Adipose tissue (tissue), 3 donors: ENCODE results near the gene PEPD. TPM values are rescaled to one million over a fixed set of nuclear protein-coding genes. Genes with fewer than 3 reads are reported as not detected.

Experiments
- H3K27ac ChIP-seq: one replicate; pipeline ENCODE4 v1.5.1; 2013; ENCODE audit warnings: low read depth, low read length
- WGBS, 3 donors: extraction: QIAGEN DNeasy Blood & Tissue Kit; methylation state at CpG; one replicate each; pipeline ENCODE4 v1.1.7; 2013; 5-methylcytosine and 5-hydroxymethylcytosine counted together
- polyA plus RNA-seq, 3 donors: library from polyadenylated mRNA; stranded (reverse); fragments of 200-250 nt; gene quantifications; one replicate each; pipeline ENCODE4 v1.2.3, GENCODE V29; 2013
- donor health status: healthy with polysubstance abuse.
- donor health status: Bipolar disorder and iron deficiency.
- donor health status: healthy.

PEPD gene
- polyA plus RNA-seq, 3 donors = 23.5 to 129 (median 79.8) TPM

DNA sequence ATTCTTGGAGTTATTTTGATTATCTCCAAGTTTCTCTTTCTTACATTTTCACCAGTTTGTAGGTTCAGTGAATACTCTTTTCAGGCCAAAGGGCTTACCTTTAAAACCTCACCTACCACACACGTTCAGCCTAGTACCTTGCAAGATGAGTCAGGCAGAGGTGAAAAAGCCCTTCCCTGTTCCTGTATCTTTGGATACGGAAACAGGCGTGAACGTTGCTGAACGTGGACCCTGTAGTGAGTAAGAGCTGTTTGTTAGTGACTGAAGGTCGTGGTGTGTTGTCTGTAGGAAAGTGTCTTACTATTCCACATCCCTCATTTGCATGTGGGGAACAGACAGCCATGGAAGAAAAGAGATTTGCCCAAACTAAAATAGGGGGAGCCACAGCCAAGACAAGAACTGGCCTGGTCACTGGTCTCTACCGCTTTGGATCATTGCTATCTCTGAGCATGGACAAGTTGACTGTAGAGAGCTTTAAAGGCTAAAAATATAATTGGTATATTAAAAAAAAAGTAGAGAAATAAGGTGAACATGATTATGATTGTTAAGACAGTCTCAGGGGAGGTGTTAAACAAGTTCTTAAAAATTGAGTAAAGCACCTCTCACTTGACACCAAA, 144.5 kb downstream of the PEPD start:
- H3K27ac ChIP-seq = no peak overlapping the region

DNA sequence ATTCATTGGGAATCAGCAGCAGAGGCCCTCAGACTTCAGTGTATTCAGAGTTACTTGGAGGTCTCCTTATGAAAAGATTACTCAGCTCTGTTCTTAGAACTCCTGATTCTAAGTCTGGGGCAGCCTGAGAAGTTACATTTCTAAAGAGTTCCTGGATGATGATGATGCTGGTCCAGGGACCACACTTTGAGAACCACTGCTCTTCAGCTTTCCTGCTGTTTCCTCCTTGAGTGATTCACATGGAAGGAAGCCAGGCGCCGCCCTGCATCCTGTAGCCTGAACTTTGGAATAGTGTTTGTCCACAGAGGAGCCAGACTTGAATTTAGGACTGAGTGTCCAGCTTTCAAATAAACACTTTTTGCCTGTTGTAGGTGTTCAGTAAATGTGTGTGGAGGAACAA, 145.2 kb downstream of the PEPD start:
- WGBS, 3 donors = 42 to 75% (median 71%) methylated on average over 2 of the region's 2 CpGs
- H3K27ac ChIP-seq = no peak overlapping the region

More for the DNA sequence above, 144.5 kb downstream of the PEPD start:
- 61 to 76% (median 63%) methylated on average over 7 of the region's 7 CpGs for WGBS, 3 donors

DNA sequence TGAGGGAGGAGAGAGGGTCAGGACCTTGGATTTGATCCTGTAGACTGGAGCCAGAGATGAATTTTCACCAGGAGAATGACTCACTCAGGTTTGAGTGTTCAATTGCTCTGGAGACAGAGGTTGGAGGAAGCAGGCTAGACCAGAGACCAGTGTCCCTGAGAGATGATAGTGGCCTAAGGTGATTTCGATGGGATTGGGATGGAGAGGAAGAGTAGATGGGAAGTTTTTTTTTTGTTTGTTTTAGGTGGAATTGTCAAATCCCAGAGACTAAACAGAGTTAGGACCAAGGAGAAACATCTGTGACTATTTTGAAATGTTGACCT, 145.8 kb downstream of the PEPD start:
- H3K27ac ChIP-seq = no peak overlapping the region

DNA sequence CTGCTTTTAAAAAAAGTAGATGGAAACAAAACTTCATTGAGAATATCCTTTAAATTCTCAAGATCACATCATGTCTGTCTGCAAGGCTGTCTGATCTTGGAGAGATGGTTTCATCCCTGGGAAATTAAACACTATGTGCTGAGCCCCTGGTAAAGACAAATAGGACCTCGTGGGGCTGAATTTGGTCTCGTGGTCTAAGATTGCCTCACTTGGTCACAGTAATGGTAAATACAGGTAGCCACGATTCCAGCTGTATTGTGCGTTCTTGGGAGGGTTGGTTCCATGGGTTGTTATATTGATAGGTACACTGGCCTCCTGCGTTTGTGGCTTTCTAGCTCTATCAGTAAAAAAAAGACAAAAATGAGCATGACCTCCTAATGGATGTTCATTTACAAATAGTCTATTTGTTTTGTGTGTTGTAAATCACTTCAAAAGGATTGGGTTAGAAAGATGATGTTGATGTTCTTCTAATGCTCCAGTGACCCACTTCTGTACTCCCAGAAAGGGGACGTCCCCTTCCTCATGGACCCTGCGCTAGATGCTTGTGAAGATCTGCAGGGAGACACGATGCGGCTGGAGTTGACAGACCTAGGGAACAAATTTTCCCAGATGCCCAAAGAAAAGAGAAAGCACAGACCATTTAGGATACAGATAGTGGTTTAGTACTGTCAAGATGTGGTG, 146.3 kb downstream of the PEPD start:
- WGBS, 3 donors = 57 to 63% (median 57%) methylated on average over 9 of the region's 9 CpGs

More for the DNA sequence above, 145.8 kb downstream of the PEPD start:
- 71 to 76% (median 73%) methylated on average over 1 of the region's 1 CpG for WGBS, 3 donors

DNA sequence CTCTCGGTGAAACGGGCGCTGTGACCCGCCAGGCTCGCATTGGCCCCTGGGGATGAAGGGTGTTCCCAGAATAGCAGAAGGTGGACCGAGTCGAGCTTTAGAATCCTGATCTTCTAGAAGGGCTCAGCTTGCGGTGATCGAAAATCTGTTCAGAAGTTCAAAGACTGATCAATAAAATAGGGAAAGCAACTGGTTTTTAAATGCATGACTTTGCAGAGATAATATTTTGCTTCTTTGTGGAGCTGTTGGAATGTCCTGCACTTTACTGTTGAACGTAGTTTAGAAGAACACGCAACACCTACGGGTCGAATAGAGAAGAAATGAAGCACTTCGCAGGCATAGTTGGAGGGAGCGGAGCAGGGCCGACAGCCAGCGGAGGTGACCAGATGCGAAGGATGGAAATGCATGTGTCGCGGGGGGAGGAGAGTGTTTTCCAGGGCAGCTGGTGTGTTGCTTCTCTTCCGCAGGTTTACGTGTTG, 147.3 kb downstream of the PEPD start:
- 2 to 4% (median 3%) methylated on average over 22 of the region's 22 CpGs for WGBS, 3 donors
- no peak overlapping the region for H3K27ac ChIP-seq

More for the DNA sequence above, 146.3 kb downstream of the PEPD start:
- H3K27ac ChIP-seq = no peak overlapping the region

DNA sequence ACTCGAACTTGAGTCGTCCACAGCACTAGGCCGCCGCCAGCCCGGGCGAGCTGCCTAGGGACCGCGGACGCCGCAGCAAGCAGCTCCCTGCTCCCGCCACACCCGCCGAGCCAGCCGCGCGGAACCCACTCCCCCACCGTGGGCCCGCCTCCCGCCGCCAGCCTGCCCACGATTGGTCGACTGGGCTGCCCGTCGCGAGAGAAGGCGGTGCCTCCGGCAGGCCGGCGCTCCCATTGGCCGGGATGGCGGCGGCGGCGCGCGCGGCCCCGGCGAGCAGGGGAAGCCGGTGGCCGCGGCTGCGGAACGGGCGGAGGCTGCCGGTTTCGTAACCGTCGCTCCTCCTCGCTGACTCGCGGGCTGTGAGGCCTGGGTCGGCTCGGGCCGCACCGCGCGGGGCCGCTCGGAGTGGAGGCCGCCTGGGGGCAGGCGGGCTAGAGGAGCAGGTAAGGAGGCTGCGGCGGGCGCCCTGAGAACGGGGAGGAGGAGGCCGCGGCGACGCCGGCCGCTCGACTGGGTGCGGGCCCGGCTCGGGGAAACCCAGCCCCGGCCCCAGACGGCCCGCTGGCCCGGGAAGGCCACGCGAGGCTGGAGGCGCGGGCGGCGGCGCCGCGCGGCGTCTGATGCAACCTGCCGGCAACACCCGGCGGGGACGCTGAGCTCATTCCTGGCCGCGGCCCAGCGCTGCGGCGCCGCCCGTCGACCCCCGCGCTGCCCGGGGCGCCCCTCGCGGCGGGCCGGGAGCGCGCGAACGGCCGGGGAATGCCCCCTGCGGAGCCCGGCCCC, 147.9 kb downstream of the PEPD start, which contains the start of gene CEBPG:
Gene CEBPG, plus strand, starts transcription at position 257 of the 783 bp plus-strand sequence. CDS start 5,531 bp downstream, outside the sequence.
- 0 to 1% (median 1%) methylated on average over 69 to 118 of the region's 118 CpGs for WGBS, 3 donors
- peak within 1 kb of the TSS; percentile 86 for H3K27ac ChIP-seq

DNA sequence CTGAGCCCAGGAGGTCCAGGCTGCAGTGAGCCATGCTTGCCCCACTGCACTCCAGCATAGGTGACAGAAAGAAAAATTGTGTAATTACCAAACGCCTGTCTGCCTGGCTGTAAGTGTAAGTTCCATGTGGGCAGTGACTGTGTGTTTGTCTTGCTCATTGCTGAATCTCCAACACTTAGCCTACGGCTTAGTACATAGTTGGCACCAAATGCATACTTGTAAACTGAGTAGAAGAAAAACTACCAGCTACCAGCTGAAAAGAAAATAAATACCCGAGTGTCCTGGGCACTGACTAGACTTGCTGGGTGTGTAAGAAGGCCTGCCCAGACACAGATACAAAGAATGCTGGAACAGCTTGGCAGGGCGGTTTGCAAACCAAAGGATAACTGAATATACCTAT, 150.8 kb downstream of the PEPD start:
- WGBS, 3 donors = 80 to 90% (median 86%) methylated on average over 4 of the region's 4 CpGs
- H3K27ac ChIP-seq = no peak overlapping the region

DNA sequence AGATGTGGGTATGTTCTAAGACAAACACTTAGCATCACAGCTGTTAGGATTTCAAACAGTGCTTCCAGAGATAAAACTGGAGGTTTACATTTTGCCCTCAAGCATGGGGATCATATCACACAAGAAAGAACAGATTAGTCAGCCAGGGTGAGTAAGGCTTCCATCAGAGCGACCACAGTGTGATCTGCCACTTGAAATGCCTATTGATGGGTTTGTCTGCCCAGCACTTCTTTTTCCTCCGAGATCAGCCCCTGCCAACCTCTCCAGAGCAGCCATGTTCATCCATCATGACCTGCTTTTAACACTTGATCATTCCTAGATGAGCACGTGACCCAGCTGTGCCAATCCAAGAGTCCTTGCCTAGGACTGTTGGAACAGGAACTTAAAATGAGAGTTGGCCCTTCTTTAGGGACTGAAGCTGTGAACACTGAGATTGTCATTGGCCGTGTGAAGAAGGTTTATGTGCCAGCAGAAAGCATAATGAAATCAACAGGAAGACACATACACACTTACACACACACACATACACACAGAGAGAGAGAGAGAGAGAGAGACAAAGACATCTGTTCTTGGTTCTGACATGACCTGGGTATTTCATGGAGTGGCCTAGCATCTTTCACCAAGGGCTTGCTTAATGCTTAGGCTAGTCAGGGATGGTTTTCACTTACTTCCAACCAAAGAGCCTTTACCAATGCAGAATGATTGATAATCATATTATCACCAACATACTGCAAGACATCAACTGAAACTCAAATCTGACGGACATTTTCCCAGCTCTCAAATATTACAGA, 153.3 kb downstream of the PEPD start:
- WGBS, 3 donors = 69 to 78% (median 75%) methylated on average over 5 of the region's 5 CpGs

DNA sequence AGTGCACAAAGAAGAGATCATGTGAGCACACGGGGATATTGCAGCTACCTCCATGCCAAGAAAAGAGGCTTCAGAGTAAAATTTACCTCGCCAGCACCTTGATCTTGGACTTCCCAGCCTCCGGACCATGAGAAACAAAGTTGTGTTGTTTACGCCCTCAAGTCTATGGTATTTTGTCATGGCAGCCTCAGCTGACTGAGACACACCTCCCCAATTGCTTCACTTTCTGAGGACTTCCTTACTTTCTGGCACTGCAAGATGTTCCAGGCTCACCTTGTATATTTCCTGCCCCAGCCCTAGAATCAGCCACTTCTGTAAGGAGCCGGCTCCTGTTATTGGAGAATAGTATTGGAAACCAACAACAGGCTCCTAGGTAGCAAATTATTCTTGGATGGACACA, 154.7 kb downstream of the PEPD start:
- WGBS, 3 donors = 75 to 90% (median 82%) methylated on average over 5 of the region's 5 CpGs
- H3K27ac ChIP-seq = no peak overlapping the region

More for the DNA sequence above, 153.3 kb downstream of the PEPD start:
- no peak overlapping the region for H3K27ac ChIP-seq

DNA sequence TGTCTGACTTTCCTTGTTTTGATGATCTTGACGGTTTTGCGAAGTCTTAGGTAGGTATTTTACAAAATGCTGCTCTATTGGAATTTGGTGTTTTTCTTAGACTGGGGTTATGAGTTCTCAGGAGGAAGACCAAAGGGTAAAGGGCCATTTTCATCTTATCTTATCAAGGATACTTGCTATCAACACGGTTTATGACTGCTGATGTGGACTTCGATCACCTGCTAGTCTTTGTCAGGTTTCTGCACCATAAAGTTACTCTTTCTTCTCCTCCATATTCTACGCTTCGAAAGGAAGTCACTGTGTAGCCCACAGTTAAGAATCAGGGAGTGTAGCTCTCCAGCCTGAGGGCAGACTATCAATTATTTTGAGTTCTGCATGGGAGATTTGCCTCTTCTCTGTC, 155.5 kb downstream of the PEPD start:
- 60 to 81% (median 76%) methylated on average over 6 of the region's 6 CpGs for WGBS, 3 donors
- no peak overlapping the region for H3K27ac ChIP-seq

DNA sequence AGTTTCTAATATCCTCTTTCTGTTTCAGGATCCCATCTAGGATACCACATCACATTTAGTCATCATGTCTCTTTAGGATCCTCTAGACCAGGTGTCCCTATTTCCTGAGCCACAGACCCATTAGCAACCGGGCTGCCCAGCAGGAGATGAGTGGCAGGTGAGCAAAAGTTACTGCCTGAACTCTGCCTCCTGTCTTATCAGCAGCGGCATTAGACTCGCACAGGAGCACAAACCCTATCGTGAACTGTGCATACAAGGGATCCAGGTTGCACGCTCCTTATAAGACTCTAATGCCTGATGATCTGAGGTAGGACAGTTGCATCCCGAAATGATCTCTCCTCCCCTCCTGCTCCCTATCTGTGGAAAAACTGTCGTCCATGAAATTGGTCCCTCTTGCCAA, 155.9 kb downstream of the PEPD start:
- 47 to 77% (median 71%) methylated on average over 7 of the region's 7 CpGs for WGBS, 3 donors
- H3K27ac ChIP-seq = no peak overlapping the region

DNA sequence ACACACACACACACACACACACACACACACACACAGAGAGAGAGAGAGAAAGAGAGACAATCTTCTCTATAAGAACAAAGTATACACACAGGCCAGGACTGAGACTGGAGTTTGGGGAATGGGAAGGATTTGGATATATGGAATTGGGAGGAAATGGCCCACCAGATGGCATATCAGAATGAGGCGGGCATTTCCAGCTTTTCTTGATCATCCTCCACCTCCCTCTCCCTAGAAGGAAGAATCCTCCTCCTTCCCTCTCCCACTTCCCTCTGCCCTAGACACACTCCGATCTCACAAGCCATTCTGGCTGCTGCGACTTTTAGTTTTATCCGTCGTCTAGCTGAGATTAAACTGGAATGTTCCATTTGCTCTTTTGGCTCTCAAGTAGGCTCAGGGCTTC, 158.1 kb downstream of the PEPD start:
- H3K27ac ChIP-seq = no peak overlapping the region
- whole genome bisulfite sequencing, 3 donors = 77 to 86% (median 84%) methylated on average over 5 of the region's 5 CpGs

DNA sequence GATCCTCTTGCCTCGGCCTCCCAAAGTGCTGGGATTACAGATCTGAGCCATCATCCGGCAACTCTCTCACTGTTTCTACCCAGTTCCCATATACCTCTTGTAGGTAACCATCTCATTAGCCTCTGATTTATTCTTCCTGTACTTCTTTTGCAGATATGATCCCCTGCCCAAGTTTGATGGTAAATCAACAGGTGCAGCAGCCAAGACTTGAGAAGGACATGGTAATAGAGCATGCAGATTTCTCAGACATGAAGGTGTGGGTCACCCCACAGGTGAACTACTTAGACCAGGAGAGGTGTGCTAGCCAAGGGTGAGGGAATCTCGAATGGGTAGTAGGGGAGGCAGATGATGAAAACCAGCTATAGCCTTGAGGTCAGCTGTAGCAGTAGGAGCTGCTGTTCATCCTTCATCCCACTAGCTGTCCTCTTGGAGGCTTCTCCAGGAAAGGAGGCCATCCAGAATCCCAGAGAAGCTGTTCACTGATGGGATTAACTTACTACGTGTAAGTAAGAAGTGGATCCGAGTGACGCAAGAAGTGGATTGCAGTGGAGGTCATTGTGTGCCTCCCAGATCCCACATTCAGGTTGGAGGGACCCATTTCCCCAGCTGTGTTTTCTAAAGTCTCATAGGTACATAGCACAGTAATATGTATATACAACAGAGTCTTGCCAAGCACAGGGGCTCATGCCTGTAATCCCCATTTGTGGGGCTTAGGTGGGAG, 158.9 kb downstream of the PEPD start:
- WGBS, 3 donors = 84 to 88% (median 86%) methylated on average over 6 of the region's 6 CpGs
- H3K27ac ChIP-seq = no peak overlapping the region

DNA sequence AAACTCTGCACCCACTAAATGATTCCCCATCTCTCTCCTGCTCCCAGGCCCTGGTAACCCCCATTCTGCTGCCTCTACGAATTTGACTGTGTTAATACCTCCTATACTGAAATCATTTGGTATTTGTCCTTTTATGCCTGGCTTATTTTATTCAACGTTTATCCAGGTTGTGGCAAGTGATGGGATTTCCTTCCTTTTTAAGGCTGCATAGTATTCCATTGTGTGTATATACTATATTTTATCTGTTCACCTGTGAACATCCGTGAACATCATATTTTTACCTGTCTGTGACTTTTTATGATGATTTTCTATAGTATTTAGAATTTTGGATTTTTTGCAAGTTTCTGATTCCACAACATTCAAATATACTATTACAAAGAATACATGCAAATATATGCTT, 162.0 kb downstream of the PEPD start:
- 75 to 90% (median 89%) methylated on average over 3 of the region's 3 CpGs for WGBS, 3 donors
- no peak overlapping the region for H3K27ac ChIP-seq

DNA sequence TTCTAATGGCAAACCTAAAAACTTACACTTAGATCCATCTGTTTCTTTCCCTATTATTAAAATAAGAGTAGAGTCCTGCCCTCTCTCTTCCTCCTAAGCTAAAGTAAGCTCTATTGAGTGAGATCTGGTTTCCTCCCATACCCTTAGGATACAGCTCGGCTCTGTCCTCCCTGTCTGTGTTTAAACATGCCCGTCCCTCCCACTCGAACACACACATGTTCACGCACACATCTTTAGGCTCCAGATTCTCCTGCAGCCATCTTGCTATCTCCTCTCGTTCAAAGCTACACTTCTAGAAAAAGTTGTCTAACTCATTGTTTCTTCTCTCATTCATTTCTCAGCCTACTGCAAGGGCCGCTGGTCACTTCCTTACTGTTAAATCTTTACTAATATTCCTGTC, 163.2 kb downstream of the PEPD start:
- no peak overlapping the region for H3K27ac ChIP-seq
- 82 to 87% (median 85%) methylated on average over 6 of the region's 6 CpGs for WGBS, 3 donors

DNA sequence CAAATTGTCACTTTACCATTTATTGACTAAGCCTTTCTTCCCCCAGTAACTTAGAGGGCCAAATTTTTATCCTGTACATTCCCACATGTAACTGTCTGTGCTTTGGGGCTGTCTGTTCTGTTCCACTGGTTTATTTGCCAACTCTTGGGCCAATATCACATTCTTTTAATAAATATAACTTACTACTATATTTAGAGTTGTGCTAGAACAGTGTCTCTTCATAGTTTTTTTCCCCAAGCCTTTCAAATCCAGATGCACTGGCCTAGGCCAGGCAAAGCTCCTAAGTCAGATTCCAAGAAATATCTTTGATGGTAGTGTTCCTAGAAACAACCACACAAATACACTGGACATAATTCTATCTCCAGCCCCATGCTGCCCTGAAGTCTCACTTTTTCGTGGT, 164.0 kb downstream of the PEPD start:
- no peak overlapping the region for H3K27ac ChIP-seq
- 41 to 69% (median 68%) methylated on average over 1 of the region's 1 CpG for WGBS, 3 donors

DNA sequence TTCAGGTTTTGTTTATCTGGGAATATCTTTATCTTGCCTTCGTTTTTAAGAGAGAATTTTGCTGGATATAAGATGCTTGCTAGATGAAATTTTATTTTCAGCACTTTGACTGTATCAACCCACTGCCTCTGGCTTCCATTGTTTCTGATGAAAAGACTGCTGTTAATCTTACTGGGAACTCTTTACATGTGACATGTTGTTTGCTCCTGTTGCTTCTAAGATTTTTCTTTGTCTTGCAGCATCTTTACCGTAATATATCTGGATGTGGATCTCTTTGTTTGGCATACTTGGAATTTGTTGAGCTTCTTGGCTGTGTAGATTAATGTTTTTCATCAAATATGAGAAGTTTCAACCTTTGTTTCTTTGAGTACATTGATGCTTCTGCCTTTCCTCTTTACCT, 166.1 kb downstream of the PEPD start:
- WGBS, 3 donors = 67 to 81% (median 79%) methylated on average over 2 of the region's 2 CpGs
- no peak overlapping the region for H3K27ac ChIP-seq
